H1 (cell line): ENCODE results near the gene LAMB1. TPM values are rescaled to one million over a fixed set of nuclear protein-coding genes. Genes with fewer than 3 reads are reported as not detected.

Experiments
- BACH1 ChIP-seq: IDR thresholded peaks from 2 replicates; pipeline ENCODE4 v1.6.1; 2012; ENCODE audit warnings: low read length, improper control_type of control experiment
- BCL11A ChIP-seq, 2 experiments: IDR thresholded peaks; one replicate each; pipeline ENCODE4 v1.6.1; 2011; ENCODE audit warnings: low read depth in 2 of 2, low read length in 2 of 2, mild to moderate bottlenecking in 2 of 2
- CBX5 ChIP-seq: fragments of 300-800, 300-1000 bp; sonication (generic); IDR thresholded peaks from 2 replicates; pipeline ENCODE4 v1.7.1; 2016; ENCODE audit warnings: antibody characterized with exemption, low read length, low read depth
- CBX8 ChIP-seq: fragments of 300-800, 300-1000 bp; sonication (generic); IDR thresholded peaks from 2 replicates; pipeline ENCODE4 v1.7.1; 2016; ENCODE audit warnings: low read depth, low read length, borderline replicate concordance
- CEBPB ChIP-seq: IDR thresholded peaks from 2 replicates; pipeline ENCODE4 v1.6.1; 2012; ENCODE audit warnings: low read depth, low read length
- CHD1 ChIP-seq: IDR thresholded peaks from 2 replicates; pipeline ENCODE4 v1.6.1; 2012; ENCODE audit warnings: low read depth, low read length, improper control_type of control experiment
- EP300 ChIP-seq, 2 experiments: IDR thresholded peaks; 1 replicate in 1 of 2; 2 replicates in 1 of 2; pipeline ENCODE4 v1.6.1; 2011 to 2012; ENCODE audit warnings: low read depth in 2 of 2, low read length in 2 of 2, mild to moderate bottlenecking in 2 of 2, borderline replicate concordance in 1 of 2, inconsistent platforms in 1 of 2, moderate library complexity in 1 of 2
- RNF2 ChIP-seq: fragments of 200-900, 300-1000 bp; sonication (generic); IDR thresholded peaks from 2 replicates; pipeline ENCODE4 v1.7.1; 2016; ENCODE audit warnings: borderline replicate concordance, low read depth, mild to moderate bottlenecking, antibody characterized with exemption, low read length; ENCODE audit not compliant: poor library complexity, severe bottlenecking; ENCODE audit errors: missing control alignments
- SIX5 ChIP-seq: IDR thresholded peaks from 2 replicates; pipeline ENCODE4 v1.6.1; 2011; ENCODE audit warnings: mild to moderate bottlenecking, low read depth, low read length
- SP2 ChIP-seq: IDR thresholded peaks from 2 replicates; pipeline ENCODE4 v1.6.1; 2012; ENCODE audit warnings: mild to moderate bottlenecking, low read length, inconsistent platforms
- TBP ChIP-seq: IDR thresholded peaks from 2 replicates; pipeline ENCODE4 v1.6.1; 2011; ENCODE audit warnings: low read depth, low read length, improper control_type of control experiment
- polyA plus RNA-seq, 7 experiments: library from polyadenylated mRNA; depleted of rRNA in 3 of 7; stranded (reverse) in 5 of 7; unstranded in 2 of 7; fragments of >200 nt in 5 of 7; fragments of 200-250 nt in 2 of 7; gene quantifications; 1 replicate in 5 of 7; 2 replicates in 1 of 7; 4 replicates in 1 of 7; pipeline versions ENCODE4 v1.2.1 to v1.2.3, GENCODE V29; 2011 to 2013; ENCODE audit warnings: missing spikeins in 2 of 7, mixed read lengths in 2 of 7
- total RNA-seq: library from RNA; stranded (reverse); fragmentation: NEBNext Ultra II Directional; extraction: Animal tissue kit (Norgen Biotek cat#: 25700); gene quantifications from 2 replicates; pipeline ENCODE4 v1.2.1, GENCODE V29; 2021
- TF ChIP-seq, protein P1 (sequence below): fragments of 300-600 bp; sonication (generic); IDR thresholded peaks from 2 replicates; pipeline ENCODE4 v1.7.1; 2012; ENCODE audit warnings: low read length, moderate library complexity, mild to moderate bottlenecking, inconsistent platforms; ENCODE audit not compliant: insufficient replicate concordance

LAMB1 gene
- total and polyA plus RNA-seq, 2 of the 8 experiments (the other 6 are each of a cell fraction or from before 2014, with no cell fraction given) = 31.9 to 38.5 TPM

DNA sequence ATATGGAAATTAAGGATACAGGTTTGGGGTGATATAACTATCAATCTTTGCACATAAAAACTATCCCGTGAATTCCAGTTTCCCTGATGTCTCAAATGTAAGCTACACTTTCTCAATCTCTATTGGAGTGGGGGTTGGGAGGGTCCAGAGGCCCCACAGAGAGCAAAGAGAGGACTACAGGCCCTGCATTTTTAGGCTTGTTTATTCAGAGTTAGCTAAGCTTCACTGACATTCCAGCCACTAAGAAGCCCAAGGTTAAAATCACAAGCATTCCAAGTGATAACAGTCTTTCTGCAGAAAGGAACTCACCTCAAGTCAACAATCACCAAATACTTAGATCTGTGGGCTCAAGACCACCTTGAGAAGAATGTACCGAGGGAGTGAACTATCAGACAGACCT, 31.6 kb upstream of the LAMB1 start (continued):
- TF ChIP-seq, protein P1, sequence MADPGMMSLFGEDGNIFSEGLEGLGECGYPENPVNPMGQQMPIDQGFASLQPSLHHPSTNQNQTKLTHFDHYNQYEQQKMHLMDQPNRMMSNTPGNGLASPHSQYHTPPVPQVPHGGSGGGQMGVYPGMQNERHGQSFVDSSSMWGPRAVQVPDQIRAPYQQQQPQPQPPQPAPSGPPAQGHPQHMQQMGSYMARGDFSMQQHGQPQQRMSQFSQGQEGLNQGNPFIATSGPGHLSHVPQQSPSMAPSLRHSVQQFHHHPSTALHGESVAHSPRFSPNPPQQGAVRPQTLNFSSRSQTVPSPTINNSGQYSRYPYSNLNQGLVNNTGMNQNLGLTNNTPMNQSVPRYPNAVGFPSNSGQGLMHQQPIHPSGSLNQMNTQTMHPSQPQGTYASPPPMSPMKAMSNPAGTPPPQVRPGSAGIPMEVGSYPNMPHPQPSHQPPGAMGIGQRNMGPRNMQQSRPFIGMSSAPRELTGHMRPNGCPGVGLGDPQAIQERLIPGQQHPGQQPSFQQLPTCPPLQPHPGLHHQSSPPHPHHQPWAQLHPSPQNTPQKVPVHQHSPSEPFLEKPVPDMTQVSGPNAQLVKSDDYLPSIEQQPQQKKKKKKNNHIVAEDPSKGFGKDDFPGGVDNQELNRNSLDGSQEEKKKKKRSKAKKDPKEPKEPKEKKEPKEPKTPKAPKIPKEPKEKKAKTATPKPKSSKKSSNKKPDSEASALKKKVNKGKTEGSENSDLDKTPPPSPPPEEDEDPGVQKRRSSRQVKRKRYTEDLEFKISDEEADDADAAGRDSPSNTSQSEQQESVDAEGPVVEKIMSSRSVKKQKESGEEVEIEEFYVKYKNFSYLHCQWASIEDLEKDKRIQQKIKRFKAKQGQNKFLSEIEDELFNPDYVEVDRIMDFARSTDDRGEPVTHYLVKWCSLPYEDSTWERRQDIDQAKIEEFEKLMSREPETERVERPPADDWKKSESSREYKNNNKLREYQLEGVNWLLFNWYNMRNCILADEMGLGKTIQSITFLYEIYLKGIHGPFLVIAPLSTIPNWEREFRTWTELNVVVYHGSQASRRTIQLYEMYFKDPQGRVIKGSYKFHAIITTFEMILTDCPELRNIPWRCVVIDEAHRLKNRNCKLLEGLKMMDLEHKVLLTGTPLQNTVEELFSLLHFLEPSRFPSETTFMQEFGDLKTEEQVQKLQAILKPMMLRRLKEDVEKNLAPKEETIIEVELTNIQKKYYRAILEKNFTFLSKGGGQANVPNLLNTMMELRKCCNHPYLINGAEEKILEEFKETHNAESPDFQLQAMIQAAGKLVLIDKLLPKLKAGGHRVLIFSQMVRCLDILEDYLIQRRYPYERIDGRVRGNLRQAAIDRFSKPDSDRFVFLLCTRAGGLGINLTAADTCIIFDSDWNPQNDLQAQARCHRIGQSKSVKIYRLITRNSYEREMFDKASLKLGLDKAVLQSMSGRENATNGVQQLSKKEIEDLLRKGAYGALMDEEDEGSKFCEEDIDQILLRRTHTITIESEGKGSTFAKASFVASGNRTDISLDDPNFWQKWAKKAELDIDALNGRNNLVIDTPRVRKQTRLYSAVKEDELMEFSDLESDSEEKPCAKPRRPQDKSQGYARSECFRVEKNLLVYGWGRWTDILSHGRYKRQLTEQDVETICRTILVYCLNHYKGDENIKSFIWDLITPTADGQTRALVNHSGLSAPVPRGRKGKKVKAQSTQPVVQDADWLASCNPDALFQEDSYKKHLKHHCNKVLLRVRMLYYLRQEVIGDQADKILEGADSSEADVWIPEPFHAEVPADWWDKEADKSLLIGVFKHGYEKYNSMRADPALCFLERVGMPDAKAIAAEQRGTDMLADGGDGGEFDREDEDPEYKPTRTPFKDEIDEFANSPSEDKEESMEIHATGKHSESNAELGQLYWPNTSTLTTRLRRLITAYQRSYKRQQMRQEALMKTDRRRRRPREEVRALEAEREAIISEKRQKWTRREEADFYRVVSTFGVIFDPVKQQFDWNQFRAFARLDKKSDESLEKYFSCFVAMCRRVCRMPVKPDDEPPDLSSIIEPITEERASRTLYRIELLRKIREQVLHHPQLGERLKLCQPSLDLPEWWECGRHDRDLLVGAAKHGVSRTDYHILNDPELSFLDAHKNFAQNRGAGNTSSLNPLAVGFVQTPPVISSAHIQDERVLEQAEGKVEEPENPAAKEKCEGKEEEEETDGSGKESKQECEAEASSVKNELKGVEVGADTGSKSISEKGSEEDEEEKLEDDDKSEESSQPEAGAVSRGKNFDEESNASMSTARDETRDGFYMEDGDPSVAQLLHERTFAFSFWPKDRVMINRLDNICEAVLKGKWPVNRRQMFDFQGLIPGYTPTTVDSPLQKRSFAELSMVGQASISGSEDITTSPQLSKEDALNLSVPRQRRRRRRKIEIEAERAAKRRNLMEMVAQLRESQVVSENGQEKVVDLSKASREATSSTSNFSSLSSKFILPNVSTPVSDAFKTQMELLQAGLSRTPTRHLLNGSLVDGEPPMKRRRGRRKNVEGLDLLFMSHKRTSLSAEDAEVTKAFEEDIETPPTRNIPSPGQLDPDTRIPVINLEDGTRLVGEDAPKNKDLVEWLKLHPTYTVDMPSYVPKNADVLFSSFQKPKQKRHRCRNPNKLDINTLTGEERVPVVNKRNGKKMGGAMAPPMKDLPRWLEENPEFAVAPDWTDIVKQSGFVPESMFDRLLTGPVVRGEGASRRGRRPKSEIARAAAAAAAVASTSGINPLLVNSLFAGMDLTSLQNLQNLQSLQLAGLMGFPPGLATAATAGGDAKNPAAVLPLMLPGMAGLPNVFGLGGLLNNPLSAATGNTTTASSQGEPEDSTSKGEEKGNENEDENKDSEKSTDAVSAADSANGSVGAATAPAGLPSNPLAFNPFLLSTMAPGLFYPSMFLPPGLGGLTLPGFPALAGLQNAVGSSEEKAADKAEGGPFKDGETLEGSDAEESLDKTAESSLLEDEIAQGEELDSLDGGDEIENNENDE = peak; percentile 44
- TF ChIP-seq SIX5 = no peak
- no peak for TF ChIP-seq CEBPB
- TF ChIP-seq CHD1 = no peak
- no peak for TF ChIP-seq RNF2
- no peak for TF ChIP-seq BCL11A (IDR thresholded peaks at IDR 0.05; ENCODE audit: low read depth in 2 of 2, low read length in 2 of 2)
- TF ChIP-seq CBX5 = no peak
- TF ChIP-seq BACH1 = no peak
- TF ChIP-seq EP300 (IDR thresholded peaks at IDR 0.05; ENCODE audit: borderline replicate concordance in 1 of 2, low read depth in 2 of 2, low read length in 2 of 2) = peak in 1 of 2 experiments; percentile 59; a peak in 1 of 3 replicates
- TF ChIP-seq TBP = no peak
- TF ChIP-seq CBX8 = no peak
- no peak for TF ChIP-seq SP2
